Measurements from ENCODE around the gene NCAN.

NCAN gene

GRCh38 chr19:19271828-19272599 is 60.3 kb downstream of the NCAN start:
- Histone ChIP-seq H3K9me2 (replicated peaks; ENCODE audit: low read depth, low read length) (no peaks in the 10 kb centered on the region), H3K4me2 (ENCODE audit: low read depth, low read length, poor library complexity, severe bottlenecking) (no peak overlapping the region), H3K9ac (ENCODE audit: low read depth, low read length, poor library complexity, severe bottlenecking) (no peak overlapping the region), H3K9me3 (ENCODE audit: insufficient read depth, low read depth, low read length) (no peaks in the 10 kb centered on the region), H3K27me3 (ENCODE audit: insufficient read depth, low read length, poor library complexity, severe bottlenecking) (no peaks in the 10 kb centered on the region), H2AFZ (ENCODE audit: low read length) (no peak overlapping the region), H3K79me2 (ENCODE audit: insufficient read depth, low read length) (no peaks in the 10 kb centered on the region), H3K4me1 (ENCODE audit: insufficient read depth, low read length, poor library complexity, severe bottlenecking) (no peaks in the 10 kb centered on the region), H3K4me3 (ENCODE audit: low read length, poor library complexity, severe bottlenecking) (no peak overlapping the region), H3F3A (ENCODE audit: low read depth) (no peaks in the 10 kb centered on the region), H4K20me1 (ENCODE audit: insufficient read depth, low read length, poor library complexity, severe bottlenecking) (no peaks in the 10 kb centered on the region), H3K36me3 (ENCODE audit: insufficient read depth, low read length) (peaks cover 16% of the 10 kb centered on the region; the same call in 1 of the 2 replicates)
- TF ChIP-seq CTCF (conservative IDR thresholded peaks at IDR 0.05; ENCODE audit: low read length) (no peak), EZH2phosphoT487 (IDR thresholded peaks at IDR 0.05; ENCODE audit: borderline replicate concordance) (no peak)

GRCh38 chr19:19274146-19274545 is 62.4 kb downstream of the NCAN start:
- Histone ChIP-seq H3K79me2 (ENCODE audit: insufficient read depth, low read length) (no peaks in the 10 kb centered on the region), H3K27me3 (ENCODE audit: insufficient read depth, low read length, poor library complexity, severe bottlenecking) (no peaks in the 10 kb centered on the region), H3K9me3 (ENCODE audit: insufficient read depth, low read depth, low read length) (no peaks in the 10 kb centered on the region), H2AFZ (ENCODE audit: low read length) (no peak overlapping the region), H3K4me1 (ENCODE audit: insufficient read depth, low read length, poor library complexity, severe bottlenecking) (no peaks in the 10 kb centered on the region), H3K4me3 (ENCODE audit: low read length, poor library complexity, severe bottlenecking) (no peak overlapping the region), H3K4me2 (ENCODE audit: low read depth, low read length, poor library complexity, severe bottlenecking) (no peak overlapping the region), H3F3A (ENCODE audit: low read depth) (no peaks in the 10 kb centered on the region), H3K9ac (ENCODE audit: low read depth, low read length, poor library complexity, severe bottlenecking) (no peak overlapping the region), H3K36me3 (ENCODE audit: insufficient read depth, low read length) (peaks cover 36% of the 10 kb centered on the region; the same call in 1 of the 2 replicates), H3K9me2 (replicated peaks; ENCODE audit: low read depth, low read length) (no peaks in the 10 kb centered on the region), H4K20me1 (ENCODE audit: insufficient read depth, low read length, poor library complexity, severe bottlenecking) (no peaks in the 10 kb centered on the region)
- no peak for TF ChIP-seq CTCF (conservative IDR thresholded peaks at IDR 0.05; ENCODE audit: low read length)
- TF ChIP-seq EZH2phosphoT487 (IDR thresholded peaks at IDR 0.05; ENCODE audit: borderline replicate concordance): no peak

- Histone ChIP-seq H3K27me3 (ENCODE audit: insufficient read depth, low read length, poor library complexity, severe bottlenecking) (no peaks in the 10 kb centered on the region), H4K20me1 (ENCODE audit: insufficient read depth, low read length, poor library complexity, severe bottlenecking) (no peaks in the 10 kb centered on the region), H3F3A (ENCODE audit: low read depth) (no peaks in the 10 kb centered on the region), H3K36me3 (ENCODE audit: insufficient read depth, low read length) (peaks cover 41% of the 10 kb centered on the region; the same call in 1 of the 2 replicates), H3K79me2 (ENCODE audit: insufficient read depth, low read length) (no peaks in the 10 kb centered on the region), H3K4me2 (ENCODE audit: low read depth, low read length, poor library complexity, severe bottlenecking) (no peak overlapping the region), H3K9me2 (replicated peaks; ENCODE audit: low read depth, low read length) (no peaks in the 10 kb centered on the region), H3K9me3 (ENCODE audit: insufficient read depth, low read depth, low read length) (no peaks in the 10 kb centered on the region), H3K4me1 (ENCODE audit: insufficient read depth, low read length, poor library complexity, severe bottlenecking) (no peaks in the 10 kb centered on the region), H3K4me3 (ENCODE audit: low read length, poor library complexity, severe bottlenecking) (no peak overlapping the region), H2AFZ (ENCODE audit: low read length) (no peak overlapping the region), H3K9ac (ENCODE audit: low read depth, low read length, poor library complexity, severe bottlenecking) (no peak overlapping the region)
- no peak for TF ChIP-seq CTCF (conservative IDR thresholded peaks at IDR 0.05; ENCODE audit: low read length)
- TF ChIP-seq EZH2phosphoT487 (IDR thresholded peaks at IDR 0.05; ENCODE audit: borderline replicate concordance): no peak
Measured at GRCh38 chr19:19274716-19275565, 63.2 kb downstream of the NCAN start.
